SKM-1 treated with dmso at 0.1 percent for 144 hours (cell line): Measurements from ENCODE around the gene CD160.
"Not testable (repeated sequence)": the region's sequence is repeated elsewhere in the genome, so short reads cannot be mapped to it uniquely, and the experiment has no call there.

ENCODE experiments used
- DNase-seq: peaks from one replicate; lab custom pipeline; 2025; ENCODE audit not compliant: unreplicated experiment; lab: John Stamatoyannopoulos, UW

The CD160 gene

DNA sequence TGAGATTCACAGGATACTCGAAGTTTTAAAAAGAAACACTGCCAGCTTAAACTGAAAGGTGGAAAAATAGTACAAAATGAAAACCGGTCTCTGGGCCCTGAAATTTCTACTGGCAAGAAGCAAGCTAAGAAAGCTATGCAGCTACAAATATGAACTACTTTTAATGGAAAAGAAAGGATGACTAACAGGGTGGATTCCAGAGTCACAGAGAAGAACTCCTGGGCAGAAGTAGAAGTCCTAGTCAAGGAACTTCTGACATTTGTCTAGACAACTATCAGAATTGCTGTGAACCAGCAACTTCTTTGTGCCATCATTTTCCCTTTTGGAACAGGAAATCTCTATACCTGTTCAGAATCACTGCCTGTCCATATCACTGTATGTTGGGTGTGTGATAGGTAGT, 38.1 kb downstream of the CD160 start:
- no peak for DNase-seq

DNA sequence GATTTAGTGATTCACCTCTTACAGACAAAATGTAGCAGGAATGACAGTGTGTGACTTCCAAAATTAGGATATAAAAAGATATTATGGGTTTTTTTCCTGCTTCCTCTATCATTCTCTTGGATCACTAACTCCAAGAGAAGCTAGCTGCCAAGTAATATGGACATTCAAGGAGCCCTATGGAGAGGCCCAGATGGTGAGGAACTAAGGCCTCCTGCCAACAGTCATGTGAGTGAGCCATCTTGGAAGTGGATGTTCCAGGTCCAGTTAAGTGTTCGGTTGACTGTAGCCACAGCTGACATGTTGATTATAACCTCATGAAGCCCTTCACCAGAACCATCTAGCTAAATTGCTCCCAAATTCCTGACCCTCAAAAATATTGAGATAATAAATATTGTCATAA, 38.8 kb downstream of the CD160 start:
- no peak for DNase-seq

DNA sequence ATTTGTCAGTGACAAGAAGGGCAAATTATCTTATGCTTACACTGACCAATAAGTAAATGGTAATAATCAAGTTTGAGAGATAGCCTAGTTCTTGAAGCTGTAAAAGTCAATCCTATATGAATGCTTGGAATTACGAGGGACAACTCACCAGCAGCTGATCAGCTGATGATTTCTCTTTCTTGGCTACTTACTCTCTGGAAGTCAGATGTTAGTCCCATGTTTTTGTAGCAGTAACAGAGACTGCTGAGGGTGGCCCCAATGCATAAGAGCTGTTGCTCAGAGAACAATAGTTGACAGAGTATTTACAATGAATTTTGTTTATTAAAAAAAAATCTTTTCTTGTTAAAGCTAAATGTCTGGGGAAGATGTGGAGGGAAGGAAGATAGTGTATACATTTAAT, 39.3 kb downstream of the CD160 start:
- no peak for DNase-seq

DNA sequence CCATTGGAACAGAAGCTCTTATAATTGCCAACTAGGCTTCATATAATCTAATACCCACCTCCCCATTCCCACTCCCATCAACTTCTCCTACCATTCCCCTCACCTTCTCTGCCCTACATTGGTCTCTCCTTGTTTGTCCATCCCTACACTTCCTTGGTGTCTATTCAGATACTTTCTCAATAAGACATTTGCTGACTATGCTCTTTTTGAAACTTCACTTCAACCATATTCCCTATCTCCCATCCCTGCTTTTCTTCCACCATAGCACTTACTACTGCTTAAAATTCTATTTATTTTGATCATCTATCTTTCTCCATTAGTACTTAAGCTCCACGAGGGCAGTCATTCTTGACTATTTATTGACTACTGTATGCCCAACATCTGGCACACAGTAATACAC, 40.4 kb downstream of the CD160 start:
- DNase-seq = no peak

DNA sequence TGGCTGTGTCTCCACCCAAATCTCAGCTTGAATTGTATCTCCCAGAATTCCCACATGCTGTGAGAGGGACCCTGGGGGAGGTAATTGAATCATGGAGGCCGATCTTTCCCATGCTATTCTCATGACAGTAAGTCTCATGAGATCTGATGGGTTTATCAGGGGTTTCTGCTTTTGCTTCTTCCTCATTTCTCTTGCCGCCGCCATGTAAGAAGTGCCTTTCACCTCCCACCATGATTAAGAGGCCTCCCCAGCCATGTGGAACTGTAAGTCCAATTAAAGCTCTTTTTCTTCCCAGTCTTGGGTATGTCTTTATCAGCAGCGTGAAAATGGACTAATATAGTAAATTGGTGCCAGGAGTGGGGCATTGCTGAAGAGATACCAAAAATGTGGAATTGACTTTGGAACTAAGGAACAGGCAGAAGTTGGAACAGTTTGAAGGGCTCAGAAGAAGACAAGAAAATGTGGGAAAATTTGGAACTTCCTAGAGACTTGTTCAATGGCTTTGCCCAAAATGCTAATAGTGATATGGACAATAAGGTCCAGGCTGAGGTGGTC, 41.2 kb downstream of the CD160 start:
- not testable (repeated sequence) for DNase-seq

DNA sequence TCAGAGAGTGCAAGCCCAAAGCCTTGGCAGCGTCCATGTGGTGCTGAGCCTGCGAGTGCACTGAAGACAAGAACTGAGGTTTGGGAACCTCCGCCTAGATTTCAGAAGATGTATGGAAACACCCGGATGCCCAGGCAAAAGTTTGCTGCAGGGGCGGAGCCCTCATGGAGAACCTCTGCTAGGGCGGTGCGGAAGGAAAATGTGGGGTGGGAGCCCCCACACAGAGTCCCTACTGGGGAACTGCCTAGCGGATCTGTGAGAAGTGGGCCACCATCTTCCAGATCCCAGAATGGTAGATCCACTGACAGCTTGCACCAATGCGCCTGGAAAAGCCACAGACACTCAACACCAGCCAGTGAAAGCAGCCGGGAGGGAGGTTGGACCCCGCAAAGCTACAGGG, 42.2 kb downstream of the CD160 start:
- not testable (repeated sequence) for DNase-seq

DNA sequence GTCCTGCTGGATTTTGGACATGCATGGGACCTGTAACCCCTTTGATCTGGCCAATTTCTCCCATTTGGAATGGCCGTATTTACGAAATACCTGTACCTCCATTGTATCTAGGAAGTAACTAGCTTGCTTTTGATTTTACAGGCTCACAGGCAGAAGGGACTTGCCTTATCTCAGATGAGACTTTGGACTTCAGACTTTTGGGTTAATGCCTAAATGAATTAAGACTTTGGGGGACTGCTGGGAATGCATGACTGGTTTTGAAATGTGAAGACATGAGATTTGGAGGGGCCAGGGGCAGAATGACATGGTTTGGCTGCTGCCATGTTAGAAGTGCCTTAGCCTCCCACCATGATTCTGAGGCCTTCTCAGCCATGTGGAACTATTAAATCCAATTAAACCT, 42.7 kb downstream of the CD160 start:
- not testable (repeated sequence) for DNase-seq

DNA sequence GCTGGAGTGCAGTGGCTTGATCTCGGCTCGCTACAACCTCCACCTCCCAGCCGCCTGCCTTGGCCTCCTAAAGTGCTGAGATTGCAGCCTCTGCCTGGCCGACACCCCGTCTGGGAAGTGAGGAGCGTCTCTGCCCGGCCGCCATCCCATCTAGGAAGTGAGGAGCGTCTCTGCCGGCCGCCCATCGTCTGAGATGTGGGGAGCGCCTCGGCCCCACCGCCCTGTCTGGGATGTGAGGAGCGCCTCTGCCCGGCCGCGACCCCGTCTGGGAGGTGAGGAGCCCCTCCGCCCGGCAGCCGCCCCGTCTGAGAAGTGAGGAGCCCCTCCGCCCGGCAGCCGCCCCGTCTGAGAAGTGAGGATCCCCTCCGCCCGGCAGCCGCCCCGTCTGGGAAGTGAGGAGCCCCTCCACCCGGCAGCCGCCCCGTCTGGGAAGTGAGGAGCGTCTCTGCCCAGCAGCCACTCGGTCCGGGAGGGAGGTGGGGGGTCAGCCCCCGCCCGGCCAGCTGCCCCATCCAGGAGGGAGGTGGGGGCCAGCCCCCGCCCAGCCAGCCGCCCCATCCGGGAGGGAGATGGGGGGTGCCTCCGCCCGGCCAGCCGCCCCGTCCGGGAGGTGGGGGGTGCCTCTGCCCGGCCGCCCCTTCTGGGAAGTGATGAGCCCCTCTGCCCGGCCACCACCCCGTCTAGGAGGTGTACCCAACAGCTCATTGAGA, 45.1 kb downstream of the CD160 start:
- not testable (repeated sequence) for DNase-seq

DNA sequence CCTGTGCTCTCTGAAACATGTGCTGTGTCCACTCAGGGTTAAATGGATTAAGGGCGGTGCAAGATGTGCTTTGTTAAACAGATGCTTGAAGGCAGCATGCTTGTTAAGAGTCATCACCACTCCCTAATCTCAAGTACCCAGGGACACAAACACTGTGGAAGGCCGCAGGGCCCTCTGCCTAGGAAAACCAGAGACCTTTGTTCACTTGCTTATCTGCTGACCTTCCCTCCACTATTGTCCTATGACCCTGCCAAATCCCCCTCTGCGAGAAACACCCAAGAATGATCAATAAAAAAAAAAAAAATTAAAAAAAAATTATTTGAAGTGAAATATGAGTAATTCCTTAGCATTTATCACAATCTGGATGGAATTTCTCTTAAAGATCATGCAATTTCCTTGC, 45.8 kb downstream of the CD160 start:
- DNase-seq = not testable (repeated sequence)

DNA sequence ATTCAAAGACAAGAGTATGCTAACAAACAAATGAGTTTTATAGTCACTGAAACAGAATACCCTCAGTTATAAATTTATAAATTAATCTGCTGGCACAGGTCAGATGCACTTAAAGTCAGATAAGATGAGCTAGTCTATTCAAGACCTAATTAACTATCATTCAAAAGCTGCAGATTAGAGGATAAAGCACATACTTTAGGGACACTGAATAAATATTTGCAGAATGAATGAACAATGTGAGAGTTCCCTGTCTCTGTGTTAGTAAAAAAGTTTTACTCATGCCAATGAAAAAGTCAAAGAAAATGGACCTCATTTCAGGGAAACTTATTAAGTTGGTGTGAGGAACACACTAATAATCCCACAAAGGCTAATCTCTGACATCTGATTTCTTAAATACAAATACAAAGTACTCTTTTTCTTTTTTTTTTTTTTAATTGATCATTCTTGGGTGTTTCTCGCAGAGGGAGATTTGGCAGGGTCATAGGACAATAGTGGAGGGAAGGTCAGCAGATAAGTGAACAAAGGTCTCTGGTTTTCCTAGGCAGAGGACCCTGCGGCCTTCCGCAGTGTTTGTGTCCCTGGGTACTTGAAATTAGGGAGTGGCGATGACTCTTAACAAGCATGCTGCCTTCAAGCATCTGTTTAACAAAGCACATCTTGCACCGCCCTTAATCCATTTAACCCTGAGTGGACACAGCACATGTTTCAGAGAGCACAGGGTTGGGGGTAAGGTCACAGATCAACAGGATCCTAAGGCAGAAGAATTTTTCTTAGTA, 46.5 kb downstream of the CD160 start:
- DNase-seq = not testable (repeated sequence)

DNA sequence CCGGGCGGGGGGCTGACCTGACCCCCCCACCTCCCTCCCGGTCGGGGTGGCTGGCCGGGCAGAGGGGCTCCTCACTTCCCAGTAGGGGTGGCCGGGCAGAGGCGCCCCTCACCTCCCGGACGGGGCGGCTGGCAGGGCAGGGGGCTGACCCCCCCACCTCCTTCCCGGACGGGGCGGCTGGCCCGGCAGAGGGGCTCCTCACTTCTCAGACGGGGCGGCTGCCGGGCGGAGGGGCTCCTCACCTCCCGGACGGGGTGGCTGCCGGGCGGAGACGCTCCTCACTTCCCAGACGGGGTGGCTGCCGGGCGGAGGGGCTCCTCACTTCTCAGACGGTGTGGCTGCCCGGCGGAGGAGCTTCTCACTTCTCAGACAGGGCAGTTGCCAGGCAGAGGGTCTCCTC, 47.6 kb downstream of the CD160 start:
- DNase-seq = not testable (repeated sequence)

DNA sequence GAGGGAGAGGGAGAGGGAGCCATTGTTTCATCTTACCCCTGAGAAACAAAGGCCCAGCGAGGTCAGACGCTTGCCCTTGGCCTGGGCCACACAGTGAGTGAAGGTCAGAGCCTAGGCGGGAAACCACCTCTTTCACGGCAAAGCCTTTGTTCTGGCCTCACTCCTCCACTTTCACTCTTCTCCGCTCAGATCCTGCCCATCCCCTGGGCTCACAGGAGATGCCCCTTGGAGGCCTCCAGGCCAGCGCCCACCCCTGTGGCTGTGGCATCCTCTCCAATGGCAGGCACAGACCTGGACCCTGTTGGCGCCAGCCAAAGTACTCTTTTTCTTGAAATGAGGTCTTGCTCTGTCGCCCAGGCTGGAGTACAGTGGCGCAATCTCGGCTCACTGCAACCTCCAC, 48.7 kb downstream of the CD160 start:
- DNase-seq = not testable (repeated sequence)

DNA sequence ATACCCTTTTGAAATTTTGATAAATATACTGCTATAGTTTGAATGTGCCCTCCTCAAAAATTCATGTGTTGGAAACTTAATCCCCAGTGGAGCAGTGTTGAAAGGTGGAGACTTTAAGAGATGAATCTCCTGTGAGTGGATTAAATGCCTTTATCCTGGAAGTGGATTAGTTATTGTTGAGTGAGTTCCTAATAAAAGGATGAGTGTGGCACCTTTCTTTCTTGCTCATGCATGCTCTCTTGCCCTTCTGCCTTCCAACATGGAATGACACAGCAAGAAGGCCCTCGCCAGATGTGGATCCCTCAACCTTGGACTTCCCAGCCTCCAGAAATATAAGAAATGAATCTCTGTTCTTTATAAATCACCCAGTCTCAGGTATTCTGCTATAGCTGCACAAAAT, 51.8 kb downstream of the CD160 start:
- no peak for DNase-seq

DNA sequence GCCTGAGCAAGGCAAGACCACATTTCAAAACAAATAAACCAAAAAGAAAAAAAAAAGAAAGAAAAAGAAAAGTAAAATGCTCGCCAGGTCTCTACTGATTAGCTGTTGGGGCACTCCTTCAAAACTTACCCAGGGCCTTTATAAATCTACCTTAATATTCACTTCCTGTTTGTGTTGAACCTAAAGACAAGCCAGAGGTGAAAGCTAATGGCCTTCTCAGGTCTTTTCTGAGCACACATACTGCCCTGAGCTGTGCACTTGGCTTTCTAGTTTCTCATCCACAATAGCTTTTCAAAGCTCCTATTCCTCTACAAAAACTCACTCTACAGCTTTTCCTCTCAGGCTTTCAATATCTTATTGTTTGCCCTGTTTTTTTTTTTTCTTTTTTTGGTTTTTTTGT, 54.1 kb downstream of the CD160 start:
- no peak for DNase-seq

DNA sequence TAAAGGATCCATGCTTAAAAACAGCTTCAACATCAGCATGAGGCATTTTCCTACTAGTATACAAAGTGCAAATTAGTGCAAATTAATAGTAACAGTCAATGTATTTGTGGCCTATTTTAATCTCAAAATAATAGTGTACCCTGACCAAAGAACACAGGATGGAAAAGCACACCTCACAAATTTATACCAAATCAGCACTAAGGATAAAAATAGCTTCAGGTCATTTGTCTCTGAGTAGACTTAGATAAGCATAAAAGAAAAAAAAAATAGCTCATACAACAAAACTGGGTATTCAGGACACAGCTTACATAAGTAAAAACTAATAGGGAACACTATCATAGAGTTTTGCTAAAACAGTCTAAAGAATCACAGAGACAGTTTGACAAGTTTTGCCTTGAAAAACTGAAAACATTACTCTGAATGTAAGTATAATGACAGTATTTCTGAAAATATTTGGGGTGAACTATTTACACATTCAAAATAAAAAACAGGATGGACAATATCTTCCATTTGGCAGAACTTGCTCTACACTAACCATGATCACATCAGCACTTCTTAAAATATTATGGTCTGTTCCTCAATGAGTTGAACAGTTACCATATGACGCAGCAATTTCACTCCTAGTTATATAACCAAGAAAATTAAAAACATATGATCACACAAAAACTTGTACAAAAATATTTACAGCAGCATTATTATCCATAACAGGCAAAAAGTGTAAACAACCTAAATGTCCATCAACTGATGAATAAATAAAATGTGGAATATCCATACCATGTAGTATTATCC, 58.3 kb downstream of the CD160 start:
- no peak for DNase-seq

DNA sequence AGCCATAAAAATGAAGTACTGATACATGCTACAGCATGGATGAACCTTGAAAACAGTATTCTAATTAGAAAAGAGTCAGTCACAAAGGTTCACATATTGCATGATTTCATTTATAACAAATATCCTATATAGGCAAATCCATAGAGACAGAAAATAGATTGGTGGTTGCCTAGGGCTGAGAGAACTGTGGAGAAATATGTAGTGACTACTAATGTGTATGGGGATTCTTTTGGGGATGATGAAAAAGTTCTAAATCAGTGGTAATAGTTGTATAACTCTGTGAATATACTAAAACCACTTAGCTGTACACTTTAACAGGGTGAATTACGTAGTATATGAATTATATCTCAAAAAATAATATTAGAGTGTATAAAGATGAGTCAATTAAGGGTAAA, 58.8 kb downstream of the CD160 start:
- DNase-seq = no peak

DNA sequence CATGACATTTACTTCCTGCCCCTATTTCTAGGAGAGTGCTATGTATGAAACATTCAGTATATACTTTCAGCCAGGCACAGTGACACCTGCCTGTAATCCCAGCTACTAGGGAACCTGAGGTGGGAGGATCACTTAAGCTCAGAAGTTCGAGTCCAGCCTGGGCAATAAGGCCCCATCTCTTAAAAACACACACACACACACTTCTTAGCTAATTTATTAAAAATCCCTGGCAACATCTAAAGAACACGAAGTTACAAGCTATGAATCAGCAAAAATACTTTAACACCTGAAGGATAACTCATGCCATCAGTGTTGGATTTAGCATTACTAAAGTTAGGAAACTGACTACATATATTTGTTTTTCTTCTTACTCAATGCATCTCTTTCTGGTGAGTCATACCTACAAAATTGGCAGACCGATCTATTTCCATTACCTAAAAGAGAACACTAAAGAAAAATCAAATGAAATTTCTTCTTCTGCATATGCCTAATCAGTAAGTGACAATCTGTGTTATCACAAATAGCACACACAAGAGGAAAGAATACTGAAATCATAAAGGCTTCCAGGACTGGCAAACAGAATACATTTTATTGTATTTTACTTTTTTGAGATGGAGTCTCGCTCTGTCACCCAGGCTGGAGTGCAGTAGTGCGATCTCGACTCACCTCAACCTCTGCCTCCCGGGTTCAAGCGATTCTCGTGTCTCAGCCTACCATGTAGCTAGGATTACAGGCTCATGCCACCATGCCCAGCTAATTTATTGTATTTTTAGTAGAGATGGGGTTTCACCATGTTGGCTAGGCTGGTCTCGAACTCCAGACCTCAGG, 63.2 kb downstream of the CD160 start:
- DNase-seq = no peak

DNA sequence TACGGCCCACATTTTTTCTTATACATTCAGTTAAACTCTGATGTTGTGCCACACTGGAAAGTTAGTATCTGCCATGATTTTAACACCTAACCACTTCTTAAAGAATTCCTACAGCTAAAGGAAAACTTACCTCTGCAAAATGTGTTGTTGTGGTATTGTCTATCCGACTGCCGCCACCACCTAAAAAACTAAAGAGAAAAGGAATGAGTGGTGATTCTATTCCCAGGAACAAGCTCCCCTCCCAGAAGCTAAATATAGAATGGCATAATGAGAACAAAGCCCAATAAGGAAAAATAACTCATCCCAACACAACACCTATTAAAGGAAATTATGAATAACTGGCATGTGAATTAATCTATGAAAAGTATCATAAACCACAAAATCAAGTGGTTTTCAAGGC, 65.1 kb downstream of the CD160 start:
- no peak for DNase-seq

DNA sequence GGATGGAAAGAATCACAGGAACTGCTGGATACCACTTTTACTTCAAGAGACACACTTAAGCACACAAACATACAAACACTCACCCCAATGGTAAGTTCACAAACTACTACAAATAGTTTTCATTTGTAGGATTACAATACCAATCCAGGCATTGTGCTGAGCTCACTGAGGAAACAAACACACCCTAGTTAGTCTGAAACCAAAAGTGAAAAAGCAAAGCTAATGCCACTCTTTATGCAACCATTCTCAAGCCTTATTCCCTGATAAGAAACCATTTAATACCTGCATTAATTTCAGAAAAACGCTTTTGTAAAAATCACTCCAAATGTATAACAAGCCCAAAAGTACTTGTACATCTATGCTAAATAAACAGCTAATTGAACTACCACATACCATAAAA, 66.2 kb downstream of the CD160 start:
- no peak for DNase-seq

DNA sequence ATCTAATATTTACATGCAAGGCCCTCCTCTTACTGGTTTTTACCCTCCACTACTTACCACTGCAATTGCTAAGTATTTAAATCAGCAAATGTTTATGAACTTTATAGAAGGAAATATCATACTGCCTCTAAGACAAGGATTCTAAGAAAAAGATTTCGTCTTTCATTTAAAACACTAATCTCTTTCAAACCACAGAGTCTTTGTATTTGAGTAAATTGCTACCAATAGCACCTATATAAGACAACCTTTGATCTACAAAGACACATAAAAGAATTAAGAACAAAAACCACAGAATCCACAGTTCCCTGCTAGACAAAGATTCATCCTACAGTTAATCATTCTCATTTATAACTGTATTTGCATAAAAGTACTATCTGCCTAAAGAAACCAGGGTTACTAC, 67.0 kb downstream of the CD160 start:
- no peak for DNase-seq

DNA sequence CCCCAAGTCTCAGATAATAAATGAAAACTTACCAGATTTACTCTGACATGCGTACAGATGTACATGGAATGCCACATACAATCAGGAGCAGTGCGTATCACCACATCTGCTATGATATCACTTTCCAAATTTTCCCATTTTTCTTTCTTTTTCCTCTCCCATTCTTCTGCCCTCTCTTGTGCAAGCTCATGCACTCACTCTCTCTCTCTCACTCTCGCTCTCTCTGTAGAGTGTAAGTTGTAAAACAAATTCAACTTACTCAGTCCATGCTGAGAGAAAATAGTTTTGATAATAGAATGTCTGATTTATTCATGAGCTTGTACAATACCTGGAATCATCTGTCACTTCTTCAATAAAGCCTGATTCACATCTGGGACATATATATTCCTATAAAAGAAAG, 69.3 kb downstream of the CD160 start:
- no peak for DNase-seq
